K562 (cell line): Measurements from ENCODE around the gene GADD45B. TPM values are rescaled to one million over a fixed set of nuclear protein-coding genes. Genes with fewer than 3 reads are reported as not detected.

Experiments
- ATAC-seq: fragments of 200-7000 bp; cut with Tn5 transposase; 3 replicates; pipeline ENCODE4 v1.9.1; 2020; ENCODE audit warnings: moderate library complexity
- BruUV-seq: library from RNA; stranded (reverse); fragments of 400-500 nt; replicated peaks from 2 replicates; lab custom pipeline; 2021; lab: Mats Ljungman, UMichigan
- CTCF ChIA-PET: fragments of 300-600 bp; formaldehyde crosslinking; extraction: SDS; loops from one replicate; lab custom pipeline; 2021; ENCODE audit warnings: low intra/inter-chr PET ratio; lab: Yijun Ruan, JAX
- POLR2A ChIA-PET: fragments of 300-600, 350-650 bp; sonication (Branson Sonifier 250); formaldehyde crosslinking; extraction: SDS; loops from one replicate; lab custom pipeline; 2021; ENCODE audit warnings: antibody characterized with exemption, inconsistent platforms; lab: Yijun Ruan, JAX
- DNase-seq, 4 experiments: peaks; one replicate each; pipeline versions ENCODE4 v3.0.0 to v3.0.0-alpha.2; 2011 to 2018; ENCODE audit warnings: low spot score in 3 of 4, mixed read lengths in 3 of 4; ENCODE audit errors: extremely low read depth in 1 of 4
- FAIRE-seq: peaks from 2 replicates; lab custom pipeline; 2011; peaks lifted over from hg19 to GRCh38; lab: Jason Lieb, UNC
- H2AFZ ChIP-seq: 2 replicates; pipeline ENCODE4 v1.6.0; 2011; ENCODE audit warnings: low read depth, low read length, control low read depth, inconsistent platforms
- H3K27ac ChIP-seq: fragments of 200-600 bp; 3 replicates; pipeline ENCODE4 v1.8.0; 2011; ENCODE audit warnings: low read depth, mild to moderate bottlenecking, control low read depth, inconsistent platforms, low read length, moderate library complexity, mixed read lengths; ENCODE audit errors: extremely low read depth
- H3K27me3 ChIP-seq, 2 experiments: fragments of 300-600 bp in 1 of 2; 2 replicates in 1 of 2; 3 replicates in 1 of 2; pipeline versions ENCODE4 v1.6.0 to v1.8.0; 2011; ENCODE audit warnings: inconsistent platforms in 2 of 2, low read length in 2 of 2, mild to moderate bottlenecking in 1 of 2, mixed read lengths in 1 of 2, moderate library complexity in 1 of 2; ENCODE audit not compliant: control insufficient read depth in 2 of 2, insufficient read depth in 2 of 2
- H3K36me3 ChIP-seq: fragments of 300-600 bp; 3 replicates; pipeline ENCODE4 v1.8.0; 2011; ENCODE audit warnings: mild to moderate bottlenecking, low read length, inconsistent platforms; ENCODE audit not compliant: control insufficient read depth, insufficient read depth
- H3K4me1 ChIP-seq, 2 experiments: fragments of 200-600 bp in 1 of 2; replicated peaks in 1 of 2; 2 replicates in 1 of 2; 3 replicates in 1 of 2; pipeline versions ENCODE4 v1.5.1 to v1.8.0; 2011; ENCODE audit warnings: inconsistent platforms in 2 of 2, low read length in 2 of 2, mild to moderate bottlenecking in 1 of 2, mixed read lengths in 1 of 2, moderate library complexity in 1 of 2; ENCODE audit not compliant: control insufficient read depth in 2 of 2, insufficient read depth in 2 of 2
- H3K4me2 ChIP-seq: 2 replicates; pipeline ENCODE4 v1.6.1; 2011; ENCODE audit warnings: low read length, control low read depth, inconsistent platforms, mixed read lengths; ENCODE audit not compliant: insufficient read depth
- H3K4me3 ChIP-seq: fragments of 200-600 bp; sonication (generic), shearing (Covaris generic); 2 replicates; pipeline ENCODE4 v1.5.1; 2016; ENCODE audit warnings: control low read depth, inconsistent platforms
- H3K79me2 ChIP-seq: fragments of 200-600 bp; 3 replicates; pipeline ENCODE4 v1.8.0; 2011; ENCODE audit warnings: low read length, inconsistent platforms; ENCODE audit not compliant: control insufficient read depth, insufficient read depth
- H3K9ac ChIP-seq, 2 experiments: 2 replicates each; pipeline versions ENCODE4 v1.6.0 to v1.6.1; 2011; ENCODE audit warnings: low read depth in 2 of 2, low read length in 2 of 2, control low read depth in 1 of 2, inconsistent platforms in 1 of 2, mild to moderate bottlenecking in 1 of 2, mixed read lengths in 1 of 2; ENCODE audit not compliant: insufficient read depth in 1 of 2
- H3K9me1 ChIP-seq: one replicate; pipeline ENCODE4 v1.6.0; 2011; ENCODE audit warnings: inconsistent platforms, mild to moderate bottlenecking, low read length, moderate library complexity; ENCODE audit not compliant: control insufficient read depth, insufficient read depth
- H3K9me3 ChIP-seq: replicated peaks from 2 replicates; pipeline ENCODE4 v1.5.1; 2011; ENCODE audit warnings: low read depth, low read length, inconsistent platforms; ENCODE audit not compliant: control insufficient read depth, insufficient read depth
- H4K20me1 ChIP-seq: replicated peaks from 2 replicates; pipeline ENCODE4 v1.6.1; 2011; ENCODE audit warnings: low read length, inconsistent platforms, mixed read lengths; ENCODE audit not compliant: control insufficient read depth, insufficient read depth
- BRD4 ChIP-seq: fragments of 200-600 bp; sonication (generic); IDR thresholded peaks from 2 replicates; pipeline ENCODE4 v1.6.1; 2017; ENCODE audit warnings: inconsistent platforms
- DLX4 ChIP-seq: fragments of 250-450 bp; sonication (Bioruptor Pico); IDR thresholded peaks from 2 replicates; pipeline ENCODE4 v1.6.1; 2021; ENCODE audit warnings: mild to moderate bottlenecking
- DPF2 ChIP-seq: fragments of 450-650 bp; IDR thresholded peaks from 2 replicates; pipeline ENCODE4 v1.6.1; 2016
- GTF2F1 ChIP-seq: IDR thresholded peaks from 2 replicates; pipeline ENCODE4 v1.6.1; 2011; ENCODE audit warnings: low read depth, low read length, improper control_type of control experiment
- HMGXB4 ChIP-seq: sonication (generic); formaldehyde crosslinking; IDR thresholded peaks from 2 replicates; pipeline ENCODE4 v1.8.1; 2023; ENCODE audit warnings: mild to moderate bottlenecking, missing genetic modification reagents
- MAX ChIP-seq: sonication (generic); formaldehyde crosslinking; IDR thresholded peaks from 2 replicates; pipeline ENCODE4 v1.9.0; 2022; ENCODE audit warnings: mild to moderate bottlenecking, missing genetic modification reagents
- NFIC ChIP-seq: fragments of 450-650 bp; IDR thresholded peaks from 2 replicates; pipeline ENCODE4 v1.6.1; 2017; ENCODE audit warnings: mild to moderate bottlenecking, inconsistent platforms
- NKRF ChIP-seq: fragments of 450-650 bp; IDR thresholded peaks from 2 replicates; pipeline ENCODE4 v1.6.1; 2016; ENCODE audit warnings: borderline replicate concordance
- TEAD1 ChIP-seq, 2 experiments: fragments of 450-650 bp in 1 of 2; sonication (generic) in 1 of 2; formaldehyde crosslinking; IDR thresholded peaks; 2 replicates each; pipeline versions ENCODE4 v1.4.0 to v1.8.0; 2020 to 2022; ENCODE audit warnings: mild to moderate bottlenecking in 2 of 2, missing genetic modification reagents in 1 of 2
- USF2 ChIP-seq: sonication (generic); formaldehyde crosslinking; IDR thresholded peaks from 2 replicates; pipeline ENCODE4 v1.5.0; 2020; ENCODE audit warnings: missing genetic modification reagents
- ZBTB1 ChIP-seq: sonication (generic); formaldehyde crosslinking; IDR thresholded peaks from 2 replicates; pipeline ENCODE4 v1.8.1; 2023; ENCODE audit warnings: missing genetic modification reagents, low read depth, mild to moderate bottlenecking, borderline replicate concordance
- ZC3H4 ChIP-seq: sonication (generic); formaldehyde crosslinking; IDR thresholded peaks from 2 replicates; pipeline ENCODE4 v1.9.0; 2021; ENCODE audit warnings: missing genetic modification reagents, borderline replicate concordance
- ZNF124 ChIP-seq: sonication (generic); formaldehyde crosslinking; IDR thresholded peaks from 2 replicates; pipeline ENCODE4 v1.8.1; 2022; ENCODE audit warnings: missing genetic modification reagents
- ZNF217 ChIP-seq: sonication (generic); formaldehyde crosslinking; IDR thresholded peaks from 2 replicates; pipeline ENCODE4 v1.8.0; 2022; ENCODE audit warnings: mild to moderate bottlenecking, missing genetic modification reagents
- WGBS: fragments of 100-300 bp; shearing (Covaris generic); methylation state at CpG from one replicate; pipeline ENCODE4 v1.1.6; 2016; ENCODE audit warnings: low coverage, mixed read lengths; ENCODE audit not compliant: insufficient coverage; ENCODE audit errors: missing lambda C conversion rate; 5-methylcytosine and 5-hydroxymethylcytosine counted together
- in situ Hi-C: fragments of 300-500 bp; cut with MboI; formaldehyde crosslinking; loops from 4 replicates; pipeline ENCODE4 v1.15.0; 2018; ENCODE audit warnings: inconsistent platforms, mixed read lengths
- intact Hi-C: fragments of 100-400 bp; cut with micrococcal nuclease; formaldehyde crosslinking; loops from 2 replicates; pipeline ENCODE4 v1.14.2; 2022
- polyA plus RNA-seq, 8 experiments: library from polyadenylated mRNA; depleted of rRNA in 4 of 8; stranded (reverse) in 5 of 8; unstranded in 3 of 8; fragments of >200 nt; fragmentation: Nextera tagmentation in 2 of 8; fragmentation: Illumina TruSeq in 1 of 8; extraction: Ambion mirVana in 2 of 8; extraction: Trizol in 1 of 8; gene quantifications; 2 replicates each; pipeline versions ENCODE4 v1.2.1 to v1.2.3, GENCODE V29; 2011 to 2014; ENCODE audit warnings: inconsistent platforms in 1 of 8, missing spikeins in 1 of 8
- total RNA-seq, 7 experiments: library from RNA; depleted of rRNA in 6 of 7; stranded (reverse); fragments of >200 nt in 6 of 7; fragmentation: Illumina TruSeq in 2 of 7; extraction: Trizol in 2 of 7; gene quantifications; 2 replicates each; pipeline versions ENCODE4 v1.2.1 to v1.2.3, GENCODE V29; 2011 to 2021; ENCODE audit warnings: low replicate concordance in 1 of 7

Gene GADD45B
- total and polyA plus RNA-seq, 9 of the 15 experiments (the other 6 are each of a cell fraction or from before 2014, with no cell fraction given): 0.06 to 4.1 (median 2.1) TPM

GRCh38 chr19:2426611-2427428 lies 49.1 kb upstream of the GADD45B start:
- Histone ChIP-seq H2AFZ (peak overlapping the region; percentile 99), H3K36me3 (peaks cover 72% of the 10 kb centered on the region; the same call in 2 of the 3 replicates), H3K4me3 (peak overlapping the region; percentile 98), H4K20me1 (peaks cover 10% of the 10 kb centered on the region; the same call in 1 of the 2 replicates), H3K4me2 (peak overlapping the region; percentile 98), H3K79me2 (peaks cover 40% of the 10 kb centered on the region), H3K27me3 (no peaks in the 10 kb centered on the region), H3K4me1 (peaks cover 11 to 78% of the 10 kb centered on the region in 2 experiments; a peak in 4 of 5 replicates), H3K9me3 (no peaks in the 10 kb centered on the region), H3K27ac (peak overlapping the region; percentile 100), H3K9me1 (no peaks in the 10 kb centered on the region), H3K9ac (peak overlapping the region; percentile 99 to 100)
- intact Hi-C loops (no loop called here), in situ Hi-C loops (no loop called here)
- ChIA-PET CTCF (interaction anchor here (0.6 kb wide), 1 partner anchor 151 kb away, joined by 3 read pairs; no protein-coding TSS in a partner anchor), POLR2A (interaction anchor here (0.6 to 2.0 kb wide), 9 partner anchors 12 to 196 kb away, joined by 3 to 9 read pairs (median 4); partner anchors contain the start of gene GADD45B)
- WGBS: under 1% methylated on average over 54 of the region's 66 CpGs
- FAIRE-seq (peak; percentile 40), DNase-seq (peak; percentile 82 to 90 (median 88)), ATAC-seq (peak; percentile 67)
- BruUV-seq: TSS peak; percentile 78
- TF ChIP-seq DPF2: no peak
- peak; percentile 52; the same call in 1 of the 2 replicates for TF ChIP-seq NKRF
- 0 out of 4 replicates have a peak, but pooled peaks of 1 of the 2 experiments have one; percentile 6 for TF ChIP-seq TEAD1 (CRISPR knock-in tag; IDR thresholded peaks at IDR 0.05)
- no peak for TF ChIP-seq NFIC
- 0 out of 2 replicates have a peak, but pooled peaks have one; percentile 45 for TF ChIP-seq ZNF124
- 0 out of 2 replicates have a peak, but pooled peaks have one; percentile 39 for TF ChIP-seq BRD4
- TF ChIP-seq GTF2F1: no peak
- 0 out of 2 replicates have a peak, but pooled peaks have one; percentile 63 for TF ChIP-seq ZC3H4 (CRISPR knock-in tag)
- TF ChIP-seq MAX (CRISPR knock-in tag): peak; percentile 77
- 0 out of 2 replicates have a peak, but pooled peaks have one; percentile 18 for TF ChIP-seq ZBTB1 (CRISPR knock-in tag)
- peak; percentile 59 for TF ChIP-seq USF2 (CRISPR knock-in tag)
- peak; percentile 36 for TF ChIP-seq HMGXB4 (CRISPR knock-in tag)
- TF ChIP-seq DLX4 (CRISPR knock-in tag): no peak
- no peak for TF ChIP-seq ZNF217 (CRISPR knock-in tag)
